Measurements from ENCODE around the gene VPS8. TPM values are rescaled to one million over a fixed set of nuclear protein-coding genes. Genes with fewer than 3 reads are reported as not detected.
A peak's percentile ranks its signal among the peaks of the same experiment; 100 is the strongest.

Gene VPS8
- total RNA-seq, 4 donors from 2014 or later: 46.3 to 76.9 (median 59.3) TPM

DNA sequence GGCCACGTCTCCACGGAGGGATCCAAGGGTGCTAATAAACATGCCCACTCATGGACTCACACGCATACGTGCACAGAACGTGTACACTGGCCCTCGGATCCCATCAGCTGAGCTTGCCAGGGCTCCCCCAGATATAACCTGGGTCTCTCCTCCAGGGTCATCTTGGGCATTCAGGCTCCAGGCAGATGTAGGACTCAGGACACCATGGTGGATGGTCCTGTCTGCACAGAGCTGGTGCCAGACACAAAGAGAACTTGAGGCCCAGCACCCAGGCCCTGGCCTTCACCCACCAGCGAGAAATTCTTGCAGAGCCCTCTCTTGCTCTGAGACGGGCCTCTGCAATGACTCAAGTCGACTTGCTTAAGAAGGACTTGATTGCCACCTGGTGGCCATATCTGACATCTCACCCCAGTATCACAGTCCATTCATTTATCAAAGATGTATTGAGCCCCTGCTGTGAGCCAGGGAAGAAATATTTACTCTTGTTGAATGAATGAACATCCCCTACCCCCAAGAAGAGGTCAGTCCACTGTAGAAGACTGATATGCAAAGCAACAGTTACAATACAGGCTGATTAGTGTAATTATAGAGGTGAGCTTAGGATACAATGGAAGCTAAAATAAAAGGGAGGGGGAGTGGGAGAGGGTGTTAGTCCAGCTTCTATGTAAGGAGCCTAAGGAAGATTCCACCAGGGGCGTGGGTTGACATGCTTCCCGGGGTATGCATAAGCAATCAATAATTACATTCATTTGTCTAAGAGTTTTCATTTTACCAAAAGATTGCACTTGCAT, 34.2 kb upstream of the VPS8 start:
- Histone ChIP-seq H3K9me3 (no peaks in the 10 kb centered on the region), H3K4me1 (peaks cover 0 to 17% (median 0%) of the 10 kb centered on the region in 4 donors), H3K27me3 (no peaks in the 10 kb centered on the region), H3K4me3 (no peak overlapping the region), H3K27ac (no peak overlapping the region), H3K36me3 (no peaks in the 10 kb centered on the region)
- peak; percentile 91 to 98 for DNase-seq (ENCODE audit: low spot score in 2 of 2)
- whole genome bisulfite sequencing, 2 donors: 26 to 34% methylated on average over 11 of the region's 11 CpGs
- TF ChIP-seq POLR2A (IDR thresholded peaks at IDR 0.05) (no peak), CTCF (IDR thresholded peaks at IDR 0.05) (peak; percentile 75 to 96 (median 86)), EP300 (IDR thresholded peaks at IDR 0.05) (peak in 1 of 2 donors; percentile 42)

- Histone ChIP-seq H3K9me3 (no peaks in the 10 kb centered on the region), H3K27me3 (no peaks in the 10 kb centered on the region), H3K4me3 (no peak overlapping the region), H3K4me1 (peaks cover 0 to 17% (median 0%) of the 10 kb centered on the region in 4 donors), H3K27ac (no peak overlapping the region), H3K36me3 (no peaks in the 10 kb centered on the region)
- no peak for DNase-seq (ENCODE audit: low spot score in 2 of 2)
- no peak for TF ChIP-seq POLR2A (IDR thresholded peaks at IDR 0.05)
- no peak for TF ChIP-seq EP300 (IDR thresholded peaks at IDR 0.05)
- no peak for TF ChIP-seq CTCF (IDR thresholded peaks at IDR 0.05)
- WGBS, 2 donors: 38 to 48% methylated on average over 26 of the region's 26 CpGs
Observed at GRCh38 chr3:184778426-184779332, 33.3 kb upstream of the VPS8 start.

GRCh38 chr3:184780981-184781515, 30.9 kb upstream of the VPS8 start:
- H3K4me3 ChIP-seq: no peak overlapping the region
- H3K9me3 ChIP-seq: no peaks in the 10 kb centered on the region
- TF ChIP-seq CTCF (IDR thresholded peaks at IDR 0.05) (no peak), EP300 (IDR thresholded peaks at IDR 0.05) (no peak), POLR2A (IDR thresholded peaks at IDR 0.05) (no peak)
- no peak for DNase-seq (ENCODE audit: low spot score in 2 of 2)
- H3K27ac ChIP-seq: no peak overlapping the region
- WGBS, 2 donors: 71 to 79% methylated on average over 4 to 6 of the region's 6 CpGs
- no peaks in the 10 kb centered on the region for H3K36me3 ChIP-seq
- peaks cover 0 to 27% (median 2%) of the 10 kb centered on the region in 4 donors for H3K4me1 ChIP-seq
- H3K27me3 ChIP-seq: no peaks in the 10 kb centered on the region

DNA sequence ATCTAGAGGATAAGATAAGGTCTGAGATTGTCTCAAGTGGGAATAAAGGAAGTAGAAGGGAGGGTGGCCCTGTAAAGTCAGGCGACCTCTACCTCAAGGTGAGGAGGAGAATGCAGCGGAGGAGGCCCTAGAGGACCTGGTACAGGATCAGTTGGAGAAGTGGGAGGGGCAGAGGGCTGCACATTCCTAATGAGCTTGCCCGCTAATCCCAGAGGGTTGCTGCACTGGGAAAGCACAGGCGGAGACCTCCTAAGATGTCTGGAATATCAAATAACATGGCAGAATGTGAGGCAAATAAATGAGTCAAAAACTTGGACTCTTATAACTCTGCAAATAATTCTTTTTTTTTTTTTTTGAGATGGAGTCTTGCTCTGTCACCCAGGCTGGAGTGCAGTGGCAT, 30.2 kb upstream of the VPS8 start:
- no peaks in the 10 kb centered on the region for H3K9me3 ChIP-seq
- TF ChIP-seq POLR2A (IDR thresholded peaks at IDR 0.05) (no peak), EP300 (IDR thresholded peaks at IDR 0.05) (no peak), CTCF (IDR thresholded peaks at IDR 0.05) (no peak)
- H3K27ac ChIP-seq: no peak overlapping the region
- H3K36me3 ChIP-seq: no peaks in the 10 kb centered on the region
- peaks cover 0 to 34% (median 8%) of the 10 kb centered on the region in 4 donors for H3K4me1 ChIP-seq
- no peak overlapping the region for H3K4me3 ChIP-seq
- no peak for DNase-seq (ENCODE audit: low spot score in 2 of 2)
- WGBS, 2 donors: 77 to 89% methylated on average over 4 of the region's 4 CpGs
- no peaks in the 10 kb centered on the region for H3K27me3 ChIP-seq
